Stimulated activated CD4-positive, alpha-beta T cell treated with anti-CD3 and anti-CD28 coated beads, Interleukin-1b, Interleukin-23, amount 100 ng/mL, for 24 hours (primary cell): ENCODE results near the gene RGS14.
"Not testable (repeated sequence)": the region's sequence is repeated elsewhere in the genome, so short reads cannot be mapped to it uniquely, and the experiment has no call there.

Experiments
- DNase-seq, 4 experiments: peaks; one replicate each; pipeline ENCODE4 v3.0.0-alpha.2; 2020; ENCODE audit warnings: low read depth in 4 of 4, low spot score in 1 of 4

The RGS14 gene

DNA sequence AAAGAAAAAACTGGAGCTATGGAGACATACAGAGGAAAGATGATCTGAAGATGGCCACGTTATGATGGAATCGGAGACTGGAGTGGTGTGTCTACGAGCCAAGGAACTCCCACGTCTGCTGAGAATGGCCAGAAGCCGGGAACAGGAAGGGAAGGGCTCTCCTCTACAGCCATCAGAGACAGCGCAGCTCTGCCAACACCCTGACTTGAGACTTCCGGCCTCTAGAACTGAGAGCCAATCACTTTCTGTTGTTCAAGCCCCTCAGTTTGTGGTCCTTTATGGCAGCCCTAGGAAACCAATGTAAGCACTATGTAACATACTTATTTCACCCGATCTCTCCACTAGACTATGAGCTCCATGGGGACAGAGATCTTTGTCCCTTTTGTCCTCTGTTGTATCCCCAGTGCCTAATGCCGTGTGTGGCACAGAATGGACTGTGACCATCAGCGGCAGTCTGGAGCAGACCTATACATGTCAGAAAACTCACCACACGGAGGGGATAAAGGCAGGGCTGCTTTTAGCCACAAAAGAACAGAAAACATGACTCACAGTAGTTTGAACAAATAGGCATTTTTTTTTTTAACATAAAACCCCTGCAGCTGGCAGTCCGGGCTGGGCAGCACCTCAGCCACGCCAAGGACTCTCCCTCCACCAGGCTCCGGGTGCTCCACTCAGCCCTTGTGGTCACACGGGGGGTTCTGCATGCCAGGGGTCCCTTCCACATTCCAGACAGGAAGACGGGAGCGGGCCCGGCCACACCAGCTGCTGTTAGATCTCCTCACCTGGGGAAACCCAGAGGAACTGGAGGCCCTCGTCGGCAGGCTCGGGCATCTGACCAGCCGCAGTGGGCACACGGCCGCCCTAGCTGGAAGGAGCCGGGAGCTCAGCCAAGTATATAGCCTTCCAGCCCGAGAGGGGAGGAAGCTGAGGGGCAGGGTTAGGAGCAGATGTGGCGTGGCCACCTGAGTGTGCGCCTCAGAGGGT is 29.9 kb upstream of the RGS14 start:
- DNase-seq, result no peak

DNA sequence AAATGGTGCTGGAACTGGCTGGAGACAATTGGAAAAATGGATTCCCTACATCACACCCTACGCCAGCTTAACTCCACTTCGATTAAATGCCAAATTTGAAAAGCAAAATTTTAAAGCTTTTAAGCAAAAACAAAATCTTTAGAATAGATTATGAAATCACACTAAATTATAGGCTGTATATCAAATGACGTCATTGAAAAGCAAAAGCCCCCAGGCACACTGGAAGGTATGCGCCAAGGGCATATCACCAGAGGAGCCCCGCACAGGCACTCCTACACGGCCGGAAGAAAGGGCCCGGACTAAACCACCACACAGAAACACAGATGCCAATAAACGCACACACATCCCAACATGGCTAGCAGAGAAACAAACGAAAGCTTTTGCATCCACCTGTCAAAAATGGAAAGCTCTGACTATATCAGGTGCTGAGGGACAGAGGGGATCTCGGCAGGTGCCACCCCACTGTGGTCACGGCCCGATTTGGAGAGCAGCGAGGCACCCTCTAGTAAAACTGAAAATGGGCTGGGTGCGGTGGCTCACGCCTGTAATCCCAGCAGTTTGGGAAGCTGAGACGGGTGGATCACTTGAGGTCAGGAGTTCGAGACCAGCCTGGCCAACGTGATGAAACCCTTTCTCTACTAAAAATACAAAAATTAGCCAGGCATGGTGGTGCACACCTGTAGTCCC is 29.0 kb upstream of the RGS14 start:
- DNase-seq, result no peak

GRCh38 chr5:177329883-177330282 is 27.8 kb upstream of the RGS14 start:
- DNase-seq, result no peak

DNA sequence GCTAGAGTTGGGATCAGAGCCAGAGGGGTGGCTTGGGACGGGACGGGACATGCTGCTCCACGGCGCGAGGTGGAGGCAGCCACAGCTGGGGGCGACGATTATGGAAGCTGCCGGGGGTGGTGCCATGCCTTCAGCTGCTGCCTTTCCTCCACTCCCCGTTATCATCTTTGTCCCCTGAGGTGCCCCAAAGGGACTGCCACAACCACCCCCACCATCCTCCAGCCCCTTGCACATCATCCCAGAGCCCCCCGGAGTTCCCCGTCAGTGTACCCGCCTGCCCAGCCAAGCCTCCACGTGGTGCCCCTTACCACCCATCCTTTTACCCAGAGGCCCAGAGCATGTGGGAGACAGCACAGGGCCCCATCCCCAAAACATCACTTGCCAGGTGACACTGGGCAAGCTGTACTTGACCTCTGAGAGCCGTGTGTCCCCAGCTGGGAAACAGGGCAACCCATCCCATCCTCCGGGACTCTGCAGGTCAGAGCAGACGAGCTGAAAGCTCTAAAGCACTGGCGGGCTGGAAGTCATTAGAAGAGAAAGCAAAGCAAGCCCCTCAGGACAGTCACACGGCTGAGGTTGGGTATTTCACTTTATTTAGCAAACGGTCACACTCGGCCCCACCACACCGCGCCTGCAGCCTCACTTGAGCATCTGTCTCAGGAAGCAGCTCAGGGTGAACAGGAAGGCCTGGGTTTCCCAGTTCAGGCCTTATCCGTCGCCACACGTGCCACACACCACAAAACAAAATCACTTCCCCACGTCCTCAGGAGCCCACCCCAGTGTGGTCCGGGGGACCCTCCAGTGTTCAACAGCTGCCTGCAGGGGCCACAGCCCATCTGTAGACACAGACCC is 26.5 kb upstream of the RGS14 start:
- no peak for DNase-seq

GRCh38 chr5:177332031-177332895 is 25.5 kb upstream of the RGS14 start:
- no peak for DNase-seq

- no peak for DNase-seq
Observed at GRCh38 chr5:177332896-177333260, 24.8 kb upstream of the RGS14 start.

DNA sequence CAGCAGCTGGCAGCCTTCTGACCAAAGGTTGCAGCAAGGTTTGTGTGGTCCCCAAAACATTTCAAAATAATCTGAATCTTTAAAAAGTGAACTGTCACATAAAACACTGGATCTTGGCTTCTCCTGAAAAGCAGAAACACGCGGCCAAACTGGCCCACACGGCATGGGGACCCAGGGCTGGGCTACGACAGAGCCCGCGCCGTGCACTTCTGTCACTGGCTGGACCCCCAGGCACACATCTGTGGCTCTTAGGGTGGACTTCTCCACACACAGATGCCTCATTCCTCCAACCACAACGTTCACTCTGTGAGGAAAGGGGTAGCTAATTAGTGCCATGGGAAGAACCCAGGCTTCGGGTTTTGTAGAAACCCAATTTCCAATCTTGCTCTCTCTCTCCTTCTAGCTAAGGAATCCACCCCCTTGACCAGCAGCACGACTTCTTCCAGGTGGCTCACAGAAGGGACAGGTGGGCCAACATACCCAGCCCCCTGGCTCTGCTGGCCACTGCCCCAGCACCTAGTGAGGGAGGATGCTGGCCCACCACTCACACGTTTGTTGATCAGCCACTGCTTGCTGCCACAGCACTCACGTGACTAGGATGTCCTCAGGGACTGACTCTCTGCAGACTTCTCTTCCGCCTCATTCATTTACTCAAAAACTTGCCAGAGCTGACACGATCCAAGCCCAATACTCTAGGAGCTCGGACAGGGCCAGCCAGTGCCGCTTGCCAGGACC is 24.1 kb upstream of the RGS14 start:
- DNase-seq, result no peak

- DNase-seq, result no peak
Observed at GRCh38 chr5:177334155-177334551, 23.6 kb upstream of the RGS14 start.

- no peak for DNase-seq
Observed at GRCh38 chr5:177334781-177335700, 22.7 kb upstream of the RGS14 start.

- no peak for DNase-seq
Observed at GRCh38 chr5:177335701-177336065, 22.0 kb upstream of the RGS14 start.

DNA sequence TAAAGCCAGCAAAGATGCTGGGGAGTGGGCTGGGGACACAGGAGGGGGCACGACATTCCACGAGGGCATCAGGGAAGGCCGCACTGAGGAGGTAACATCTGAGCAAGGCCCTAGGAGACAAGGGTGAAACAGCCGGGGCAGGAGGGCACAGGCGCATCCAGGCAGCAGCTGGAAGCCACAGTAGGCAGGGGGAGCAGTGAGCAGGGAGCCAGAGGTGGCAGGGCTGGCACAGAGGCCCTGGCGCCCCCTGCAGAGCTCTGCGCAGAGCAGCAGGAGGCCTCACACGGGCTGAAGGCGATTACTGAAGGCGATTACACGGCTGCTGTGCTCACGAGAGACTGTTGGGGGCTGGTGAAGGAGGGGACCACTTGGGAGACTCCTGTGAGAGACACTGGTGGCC is 21.6 kb upstream of the RGS14 start:
- no peak for DNase-seq

DNA sequence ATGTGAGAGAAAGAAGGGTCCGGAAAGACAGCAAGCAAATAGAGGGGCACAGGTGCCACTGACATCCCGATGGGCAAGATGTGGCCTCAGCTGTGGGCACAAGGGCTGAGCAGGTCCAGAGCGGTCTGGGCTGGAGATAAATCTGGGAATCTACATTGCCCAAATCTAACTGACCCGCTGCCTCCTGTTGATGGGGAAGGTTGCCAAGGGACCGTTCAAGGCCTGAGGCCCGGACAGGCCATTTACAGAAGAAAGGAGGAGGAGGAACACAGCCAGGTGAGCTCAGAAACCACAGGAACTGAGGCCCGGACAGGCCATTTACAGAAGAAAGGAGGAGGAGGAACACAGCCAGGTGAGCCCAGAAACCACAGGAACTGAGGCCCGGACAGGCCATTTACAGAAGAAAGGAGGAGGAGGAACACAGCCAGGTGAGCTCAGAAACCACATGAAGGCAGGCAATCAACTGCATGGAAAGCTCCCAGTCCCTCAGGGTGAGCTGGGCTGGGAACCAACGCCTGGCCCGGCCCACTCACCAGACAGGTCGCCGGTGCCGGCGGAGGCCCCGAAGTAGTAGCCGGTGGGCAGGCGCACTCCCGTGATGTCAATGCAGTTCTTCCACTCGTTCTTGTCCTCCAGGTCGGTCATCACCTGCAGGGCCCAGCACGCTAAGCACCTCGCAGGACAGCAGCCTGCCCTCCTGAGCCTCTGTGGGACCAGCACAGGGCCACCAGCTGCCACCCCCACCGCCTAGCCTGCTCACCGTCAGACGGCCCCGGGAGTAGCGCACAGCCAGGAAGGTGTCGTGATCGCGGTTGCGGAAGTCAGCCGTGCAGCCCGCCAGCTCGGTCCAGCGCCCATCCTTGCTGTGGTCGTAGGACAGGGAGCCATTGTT is 20.9 kb upstream of the RGS14 start:
- DNase-seq, result no peak

GRCh38 chr5:177338251-177339106 is 19.2 kb upstream of the RGS14 start:
- no peak for DNase-seq

DNA sequence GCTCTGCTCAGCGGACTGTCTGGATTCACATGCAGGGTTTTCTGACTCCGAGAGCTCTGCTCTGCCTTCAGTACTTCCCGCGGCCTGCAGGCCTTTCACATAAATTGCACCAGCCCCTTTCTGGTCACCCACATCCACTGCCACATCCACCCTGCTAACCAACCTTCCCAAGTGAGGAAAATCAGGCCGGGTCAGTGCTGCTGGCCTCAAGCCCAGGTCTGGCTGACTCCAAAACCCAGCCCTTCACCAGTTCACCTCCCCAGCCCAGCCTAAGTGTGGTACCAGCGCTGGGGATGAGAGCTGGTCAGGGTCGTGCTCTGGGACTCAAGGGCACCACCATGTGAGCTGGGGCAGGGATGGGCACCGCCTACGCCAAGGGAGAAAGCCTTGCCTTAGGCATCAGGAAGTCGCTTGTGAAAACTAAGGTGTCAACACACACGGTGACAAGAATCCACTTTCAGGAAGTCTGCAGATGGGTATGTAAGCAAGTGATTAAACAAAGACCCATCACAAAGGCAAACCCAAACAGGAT is 18.6 kb upstream of the RGS14 start:
- DNase-seq, result no peak

DNA sequence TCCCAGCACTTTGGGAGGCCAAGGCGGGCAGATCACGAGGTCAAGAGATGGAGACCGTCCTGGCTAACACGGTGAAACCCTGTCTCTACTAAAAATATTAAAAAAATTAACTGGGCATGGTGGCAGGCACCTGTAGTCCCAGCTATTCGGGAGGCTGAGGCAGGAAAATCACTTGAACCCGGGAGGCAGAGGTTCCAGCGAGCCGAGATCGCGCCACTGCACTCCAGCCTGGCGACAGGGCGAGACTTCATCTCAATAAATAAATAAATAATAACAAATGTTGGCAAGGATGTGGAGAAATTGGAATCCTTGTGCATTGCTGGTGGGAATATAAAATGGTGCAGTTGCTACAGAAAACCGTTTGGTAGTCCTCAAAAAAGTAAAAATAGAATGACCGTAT is 14.7 kb upstream of the RGS14 start:
- not testable (repeated sequence) for DNase-seq

DNA sequence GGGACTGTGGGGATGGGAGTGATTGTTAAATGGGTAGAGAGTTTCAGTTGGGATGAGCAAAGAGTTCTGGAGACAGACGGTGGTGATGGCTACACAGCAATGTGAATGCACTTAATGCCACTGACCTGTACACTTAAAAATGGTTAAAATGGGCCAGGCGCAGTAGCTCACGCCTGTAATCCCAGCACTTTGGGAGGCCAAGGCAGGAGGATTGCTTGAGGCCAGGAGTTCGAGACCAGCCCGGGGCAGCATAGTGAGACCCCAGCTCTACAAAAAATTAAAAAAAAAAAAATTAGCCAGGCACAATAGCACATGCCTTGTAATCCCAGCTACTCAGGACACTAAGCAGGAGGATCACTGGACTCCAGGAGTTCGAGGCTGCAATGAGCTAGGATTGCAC is 13.9 kb upstream of the RGS14 start:
- DNase-seq, result no peak

GRCh38 chr5:177344891-177345290 is 12.8 kb upstream of the RGS14 start:
- no peak for DNase-seq
